ENCODE measurements around the gene MINK1.

MINK1 gene

GRCh38 chr17:4870855-4871254, 37.7 kb downstream of the MINK1 start:
- TF ChIP-seq CTCF (IDR thresholded peaks at IDR 0.05; ENCODE audit: low read depth, low read length) = no peak
- H3K36me3 ChIP-seq = no peaks in the 10 kb centered on the region
- no peaks in the 10 kb centered on the region for H3K27me3 ChIP-seq
- H3K9me3 ChIP-seq = no peaks in the 10 kb centered on the region
- H3K4me3 ChIP-seq (ENCODE audit: low read depth, low read length) = no peak overlapping the region
- no peaks in the 10 kb centered on the region for H3K4me1 ChIP-seq
- no peak for DNase-seq

DNA sequence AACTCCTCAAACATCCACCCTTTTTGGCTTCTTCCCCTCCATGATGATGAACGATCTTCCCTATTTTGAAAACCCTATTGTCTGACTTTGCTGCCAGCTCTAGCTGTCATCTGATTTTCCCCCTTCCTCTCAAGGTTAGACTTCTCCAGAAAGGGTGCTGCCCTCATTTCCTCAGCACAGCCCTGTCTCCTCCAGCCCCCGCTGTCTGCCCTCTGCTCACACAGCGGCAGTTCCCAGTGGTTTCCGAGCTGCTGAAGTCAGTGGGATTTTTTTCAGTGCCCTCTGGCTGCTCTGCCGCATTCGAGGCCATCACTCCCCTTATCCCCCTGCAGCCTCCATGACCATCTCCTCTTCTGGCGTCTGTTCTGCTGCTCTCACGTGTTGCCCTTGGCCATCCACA, 39.6 kb downstream of the MINK1 start:
- Histone ChIP-seq H3K27me3 (no peaks in the 10 kb centered on the region), H3K36me3 (no peaks in the 10 kb centered on the region), H3K4me1 (no peaks in the 10 kb centered on the region), H3K9me3 (no peaks in the 10 kb centered on the region), H3K4me3 (ENCODE audit: low read depth, low read length) (no peak overlapping the region)
- TF ChIP-seq CTCF (IDR thresholded peaks at IDR 0.05; ENCODE audit: low read depth, low read length) = no peak
- DNase-seq = no peak

DNA sequence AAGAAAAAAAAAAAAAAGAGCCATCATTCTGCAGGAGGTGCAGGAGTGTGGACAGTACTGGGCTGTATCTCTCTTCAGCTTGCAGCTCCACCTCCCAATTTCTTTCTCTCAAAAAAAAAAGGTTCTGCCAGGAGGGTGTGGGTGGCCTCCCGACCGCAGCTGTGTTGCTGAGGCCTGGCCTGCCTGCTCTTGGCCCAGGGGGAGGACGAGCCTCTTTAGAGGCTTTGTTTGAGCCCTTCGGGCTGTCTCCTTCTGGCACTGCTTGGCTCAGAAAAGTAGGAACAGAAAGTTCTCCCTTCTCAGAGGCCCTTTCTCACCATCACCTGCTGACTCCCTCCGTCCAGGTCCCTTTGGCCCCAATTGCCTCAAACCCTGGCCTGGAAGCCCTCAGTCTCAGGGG, 43.9 kb downstream of the MINK1 start:
- Histone ChIP-seq H3K27me3 (no peaks in the 10 kb centered on the region), H3K4me3 (ENCODE audit: low read depth, low read length) (no peak overlapping the region), H3K9me3 (no peaks in the 10 kb centered on the region), H3K36me3 (no peaks in the 10 kb centered on the region), H3K4me1 (no peaks in the 10 kb centered on the region)
- TF ChIP-seq CTCF (IDR thresholded peaks at IDR 0.05; ENCODE audit: low read depth, low read length) = no peak
- no peak for DNase-seq

DNA sequence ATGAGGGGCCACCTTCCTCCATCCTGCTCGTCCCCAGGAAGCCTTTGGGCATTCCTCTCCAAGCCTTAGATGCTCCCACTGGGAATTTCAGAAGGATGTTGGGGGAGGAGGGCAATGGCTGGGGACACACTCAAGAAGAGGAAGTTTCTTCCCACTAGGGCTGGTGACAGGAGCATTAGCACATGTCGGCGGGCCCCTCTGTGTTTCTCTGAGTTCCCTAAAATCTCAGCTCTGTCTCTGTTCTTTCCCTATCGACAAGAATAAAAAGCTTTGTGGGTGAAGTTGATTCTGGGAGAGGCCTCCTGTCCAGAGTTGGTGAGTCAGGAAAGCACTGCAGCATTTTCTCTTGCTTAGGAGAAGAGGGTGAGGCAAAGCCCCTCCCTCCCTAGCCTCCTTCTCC, 46.5 kb downstream of the MINK1 start:
- no peaks in the 10 kb centered on the region for H3K4me1 ChIP-seq
- no peak for DNase-seq
- H3K36me3 ChIP-seq = no peaks in the 10 kb centered on the region
- no peak for TF ChIP-seq CTCF (IDR thresholded peaks at IDR 0.05; ENCODE audit: low read depth, low read length)
- H3K4me3 ChIP-seq (ENCODE audit: low read depth, low read length) = no peak overlapping the region
- H3K9me3 ChIP-seq = no peaks in the 10 kb centered on the region
- H3K27me3 ChIP-seq = no peaks in the 10 kb centered on the region

DNA sequence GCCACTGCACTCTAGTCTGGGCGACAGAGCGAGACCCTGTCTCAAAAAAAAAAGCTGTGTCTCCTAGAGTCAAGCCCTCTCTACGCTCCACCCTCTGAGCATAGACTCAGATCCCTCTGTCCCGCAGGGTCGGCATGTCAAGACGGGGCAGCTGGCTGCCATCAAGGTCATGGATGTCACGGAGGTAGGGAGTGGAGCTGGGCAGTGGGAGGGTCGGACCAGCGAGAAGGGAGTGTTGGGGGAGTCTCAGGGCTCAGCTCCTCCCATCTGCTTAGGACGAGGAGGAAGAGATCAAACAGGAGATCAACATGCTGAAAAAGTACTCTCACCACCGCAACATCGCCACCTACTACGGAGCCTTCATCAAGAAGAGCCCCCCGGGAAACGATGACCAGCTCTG, 47.7 kb downstream of the MINK1 start:
- H3K36me3 ChIP-seq = no peaks in the 10 kb centered on the region

More for the DNA sequence above, 47.7 kb downstream of the MINK1 start:
- no peak for TF ChIP-seq CTCF (IDR thresholded peaks at IDR 0.05; ENCODE audit: low read depth, low read length)
- H3K4me3 ChIP-seq (ENCODE audit: low read depth, low read length) = no peak overlapping the region
- no peak for DNase-seq
- no peaks in the 10 kb centered on the region for H3K9me3 ChIP-seq
- no peaks in the 10 kb centered on the region for H3K4me1 ChIP-seq
- no peaks in the 10 kb centered on the region for H3K27me3 ChIP-seq
